ENCODE data around the gene KCNQ1.

Gene KCNQ1

DNA sequence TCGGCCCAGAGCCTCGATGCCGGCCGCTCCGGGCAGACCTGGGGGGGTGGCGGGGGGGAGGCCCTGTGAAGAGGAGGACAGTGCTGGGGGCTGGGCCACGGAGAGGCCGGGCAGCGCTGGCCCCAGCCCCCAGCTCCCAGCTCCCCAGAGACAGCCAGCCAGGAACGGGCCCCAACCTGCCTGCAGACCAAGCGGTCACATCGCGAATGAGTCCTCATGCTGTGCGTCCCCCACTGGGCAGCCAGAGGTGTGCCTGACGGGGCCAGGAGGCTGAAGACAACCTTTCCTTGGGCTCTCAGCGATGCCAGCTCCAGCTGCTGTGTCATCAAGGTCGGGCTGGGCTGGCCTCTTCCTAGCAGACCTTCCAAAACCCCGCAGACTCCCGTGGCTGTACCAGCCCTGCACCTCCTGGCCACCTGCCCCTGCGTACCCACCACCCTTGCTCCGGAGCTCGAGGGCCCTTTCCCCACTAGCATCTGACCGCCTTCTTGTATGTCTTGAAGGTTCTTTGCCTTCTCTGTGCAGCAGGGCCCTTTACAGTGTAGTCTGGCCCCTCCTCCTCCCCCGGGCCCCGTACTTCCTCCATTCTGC, 352.4 kb downstream of the KCNQ1 start:
- Mint-ChIP-seq H3K9me3 (peaks cover 4% of the 10 kb centered on the region), H3K27me3 (no peaks in the 10 kb centered on the region), H3K36me3 (peaks cover 40% of the 10 kb centered on the region), H3K4me3 (no peak overlapping the region), H3K4me1 (peaks cover 6% of the 10 kb centered on the region), H3K27ac (no peak overlapping the region)
- no peak for ATAC-seq

- H3K27ac Mint-ChIP-seq: no peak overlapping the region
- H3K4me1 Mint-ChIP-seq: peaks cover 5% of the 10 kb centered on the region
- no peak for ATAC-seq
These were observed 353.0 kb downstream of the KCNQ1 start for GRCh38 chr11:2797741-2798361.

DNA sequence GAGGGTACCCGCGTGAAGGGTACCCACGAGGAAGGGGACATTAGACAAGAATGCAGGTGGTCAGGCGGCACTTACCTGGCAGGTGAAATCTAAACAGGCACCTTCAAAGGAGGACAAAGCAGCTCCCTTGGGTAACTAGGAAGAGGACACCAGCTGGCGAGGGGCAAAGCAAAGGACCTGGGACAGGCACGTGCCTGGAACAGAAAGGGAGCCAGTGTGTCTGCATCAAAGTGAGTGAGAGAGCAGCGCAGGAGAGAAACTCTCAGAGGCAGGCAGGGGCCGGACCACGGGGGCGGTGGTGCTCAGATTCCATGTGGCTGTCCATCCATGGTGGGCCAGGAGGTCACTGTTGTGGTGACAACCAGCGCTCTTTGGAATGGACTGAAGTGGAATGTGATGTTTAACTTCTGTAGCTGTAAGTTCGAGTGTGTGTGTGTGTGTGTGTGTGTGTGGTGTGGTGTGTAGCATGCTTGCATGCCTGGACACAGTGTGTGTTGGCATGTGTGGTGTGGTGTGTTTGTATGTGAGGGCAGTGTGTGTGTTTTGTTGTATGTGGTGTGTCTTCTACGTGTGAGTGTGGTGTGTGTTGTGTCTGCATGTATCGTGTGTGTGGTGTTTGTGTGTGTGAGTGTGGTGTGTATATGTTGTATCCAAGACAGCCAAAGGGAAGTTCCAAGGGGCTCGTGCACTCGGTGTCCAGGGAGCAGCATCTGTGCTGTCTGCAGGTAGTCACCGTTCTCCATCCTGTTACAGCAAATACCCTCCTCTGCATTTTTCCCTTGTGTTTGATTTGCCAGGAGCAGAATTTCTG, 354.3 kb downstream of the KCNQ1 start:
- H3K4me3 Mint-ChIP-seq: no peak overlapping the region

More at GRCh38 chr11:2797741-2798361, 353.0 kb downstream of the KCNQ1 start:
- H3K27me3 Mint-ChIP-seq: no peaks in the 10 kb centered on the region
- peaks cover 40% of the 10 kb centered on the region for H3K36me3 Mint-ChIP-seq
- peaks cover 4% of the 10 kb centered on the region for H3K9me3 Mint-ChIP-seq
- no peak overlapping the region for H3K4me3 Mint-ChIP-seq

DNA sequence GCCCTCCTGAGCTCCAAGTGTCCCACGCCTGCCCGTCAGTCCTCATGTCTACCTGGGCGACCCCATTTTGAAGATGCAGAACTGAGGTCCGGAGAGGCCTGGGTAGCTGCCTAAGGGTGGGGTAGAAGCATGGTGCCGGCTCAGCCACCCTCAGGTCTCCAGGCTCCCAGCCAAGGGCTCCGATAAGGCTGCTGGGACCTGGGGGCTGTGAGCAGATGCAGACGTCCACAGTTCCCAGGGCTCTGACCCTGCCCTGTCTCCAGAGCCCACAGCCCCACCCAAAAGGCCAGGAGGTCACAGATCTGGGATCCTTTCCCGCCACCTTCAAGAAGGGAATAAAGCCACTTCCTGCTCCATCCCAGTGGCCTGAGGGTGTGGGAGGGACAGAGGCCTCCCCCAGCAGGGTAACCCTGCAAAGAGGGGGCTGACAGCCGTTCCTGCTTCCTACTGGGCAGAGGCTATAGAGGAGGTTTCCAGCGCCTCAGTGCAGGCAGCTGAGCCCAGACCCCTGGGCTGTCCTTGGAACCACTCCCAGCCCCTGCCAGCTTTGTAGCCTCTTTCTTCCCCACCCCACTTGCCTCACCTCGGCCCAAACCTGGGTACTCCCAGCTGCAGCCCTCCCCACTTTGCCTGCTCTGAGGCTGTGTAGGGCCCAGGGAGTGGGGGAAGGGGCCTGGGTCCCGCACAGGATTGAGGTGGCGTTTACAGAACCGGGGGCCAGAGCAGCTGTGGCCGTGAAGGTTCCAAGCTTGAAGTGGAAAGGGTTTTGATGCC, 355.3 kb downstream of the KCNQ1 start:
- no peak for ATAC-seq
- Mint-ChIP-seq H3K36me3 (peaks cover 34% of the 10 kb centered on the region), H3K27me3 (no peaks in the 10 kb centered on the region), H3K9me3 (peaks cover 4% of the 10 kb centered on the region), H3K4me1 (peaks cover 5% of the 10 kb centered on the region), H3K4me3 (no peak overlapping the region), H3K27ac (no peak overlapping the region)

More for the DNA sequence above, 354.3 kb downstream of the KCNQ1 start:
- Mint-ChIP-seq H3K36me3 (peaks cover 37% of the 10 kb centered on the region), H3K27me3 (no peaks in the 10 kb centered on the region), H3K4me1 (peaks cover 5% of the 10 kb centered on the region), H3K9me3 (peaks cover 4% of the 10 kb centered on the region), H3K27ac (no peak overlapping the region)
- ATAC-seq: no peak

DNA sequence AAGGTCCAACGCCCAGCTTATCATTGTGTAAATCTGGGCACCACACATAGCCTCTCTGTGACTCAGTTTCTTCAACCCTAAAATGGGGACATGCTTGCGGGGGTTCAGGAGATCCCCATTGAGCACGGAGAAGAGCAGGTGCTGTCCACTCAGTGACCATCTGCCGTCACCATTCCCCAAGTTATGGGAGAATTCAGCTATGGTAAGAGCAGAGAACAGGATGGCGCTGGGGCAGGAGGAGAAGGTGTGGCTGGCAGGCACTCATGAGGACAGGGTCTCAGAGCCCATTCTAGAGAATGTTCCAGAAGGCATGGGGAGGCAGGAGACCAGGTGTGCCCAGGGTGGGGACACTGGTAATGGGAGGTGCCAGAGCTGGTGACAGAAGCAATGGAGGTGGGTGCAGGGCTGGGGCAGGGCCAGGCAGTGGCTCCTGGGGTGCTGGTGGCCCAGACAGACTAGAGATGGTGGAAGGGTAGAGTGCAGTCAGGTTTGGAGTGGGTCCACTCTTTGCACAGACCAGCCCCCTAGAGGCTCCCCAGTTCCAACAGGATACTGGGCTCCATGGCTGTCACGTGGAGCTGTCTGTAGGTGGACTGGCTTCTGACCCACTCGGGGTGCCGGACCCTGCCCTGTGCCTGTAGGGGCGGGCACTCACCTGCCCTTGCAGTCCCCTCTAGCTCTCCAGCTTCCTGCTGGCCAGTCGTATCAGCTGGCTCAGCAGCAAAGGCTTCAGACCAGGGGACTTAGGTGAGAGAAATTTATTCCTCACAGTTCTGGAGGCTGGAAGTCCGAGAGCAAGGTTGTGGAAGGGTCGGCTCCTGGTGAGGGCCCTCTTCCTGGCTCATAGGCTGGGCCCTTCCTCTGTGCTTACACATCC, 356.1 kb downstream of the KCNQ1 start:
- H3K9me3 Mint-ChIP-seq: peaks cover 4% of the 10 kb centered on the region
- peaks cover 30% of the 10 kb centered on the region for H3K36me3 Mint-ChIP-seq
- H3K27ac Mint-ChIP-seq: no peak overlapping the region
- no peaks in the 10 kb centered on the region for H3K27me3 Mint-ChIP-seq
- no peak overlapping the region for H3K4me3 Mint-ChIP-seq
- ATAC-seq: no peak
- peaks cover 5% of the 10 kb centered on the region for H3K4me1 Mint-ChIP-seq

DNA sequence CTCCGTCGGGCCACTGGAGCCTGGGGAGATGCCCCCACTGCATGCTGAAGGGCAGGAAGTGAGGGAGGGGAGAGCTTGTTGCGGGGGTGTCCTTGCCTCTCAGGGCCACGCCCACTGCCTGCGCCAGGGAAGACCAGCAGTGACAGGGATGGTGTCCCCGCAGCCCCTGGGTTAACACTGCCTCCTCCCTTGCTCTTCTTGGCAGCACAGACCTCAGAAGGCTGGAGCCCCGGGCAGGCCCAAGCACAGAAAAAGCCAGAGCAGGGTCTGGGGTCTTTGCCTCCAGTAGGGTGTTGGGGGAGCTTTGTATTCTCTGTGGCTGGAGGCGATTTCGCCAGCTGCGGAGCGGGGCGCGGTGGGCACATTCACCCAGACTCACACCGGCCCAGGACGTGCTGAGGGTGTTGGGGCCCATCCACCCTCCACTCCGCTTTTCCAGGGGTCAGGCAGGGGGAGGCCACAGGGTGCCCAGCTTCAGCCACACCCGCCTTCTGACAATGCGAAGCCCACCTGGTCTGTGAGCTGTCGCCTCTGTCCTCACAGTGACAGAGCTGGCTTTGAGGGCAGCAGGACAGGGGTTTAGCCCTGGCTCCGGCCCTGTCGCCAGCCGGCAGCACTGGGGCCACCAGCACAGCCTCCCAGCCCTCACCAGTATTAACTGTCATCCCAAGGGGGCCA, 357.0 kb downstream of the KCNQ1 start:
- peaks cover 5% of the 10 kb centered on the region for H3K4me1 Mint-ChIP-seq

GRCh38 chr11:2802389-2803185, 357.8 kb downstream of the KCNQ1 start:
- Mint-ChIP-seq H3K9me3 (peaks cover 4% of the 10 kb centered on the region), H3K27ac (no peak overlapping the region), H3K27me3 (no peaks in the 10 kb centered on the region), H3K4me1 (peaks cover 3% of the 10 kb centered on the region), H3K36me3 (peaks cover 22% of the 10 kb centered on the region), H3K4me3 (no peak overlapping the region)
- ATAC-seq: no peak

More for the DNA sequence above, 357.0 kb downstream of the KCNQ1 start:
- no peak for ATAC-seq
- Mint-ChIP-seq H3K36me3 (peaks cover 23% of the 10 kb centered on the region), H3K27ac (no peak overlapping the region), H3K27me3 (no peaks in the 10 kb centered on the region), H3K9me3 (peaks cover 4% of the 10 kb centered on the region), H3K4me3 (no peak overlapping the region)

- Mint-ChIP-seq H3K4me3 (no peak overlapping the region), H3K9me3 (peaks cover 4% of the 10 kb centered on the region), H3K36me3 (peaks cover 27% of the 10 kb centered on the region), H3K27me3 (no peaks in the 10 kb centered on the region), H3K4me1 (no peaks in the 10 kb centered on the region), H3K27ac (no peak overlapping the region)
- no peak for ATAC-seq
These were observed 358.6 kb downstream of the KCNQ1 start for GRCh38 chr11:2803186-2804091.

GRCh38 chr11:2804189-2804588, 359.4 kb downstream of the KCNQ1 start:
- Mint-ChIP-seq H3K27ac (no peak overlapping the region), H3K36me3 (peaks cover 26% of the 10 kb centered on the region), H3K4me3 (no peak overlapping the region), H3K4me1 (no peaks in the 10 kb centered on the region), H3K9me3 (peaks cover 7% of the 10 kb centered on the region), H3K27me3 (no peaks in the 10 kb centered on the region)
- no peak for ATAC-seq

DNA sequence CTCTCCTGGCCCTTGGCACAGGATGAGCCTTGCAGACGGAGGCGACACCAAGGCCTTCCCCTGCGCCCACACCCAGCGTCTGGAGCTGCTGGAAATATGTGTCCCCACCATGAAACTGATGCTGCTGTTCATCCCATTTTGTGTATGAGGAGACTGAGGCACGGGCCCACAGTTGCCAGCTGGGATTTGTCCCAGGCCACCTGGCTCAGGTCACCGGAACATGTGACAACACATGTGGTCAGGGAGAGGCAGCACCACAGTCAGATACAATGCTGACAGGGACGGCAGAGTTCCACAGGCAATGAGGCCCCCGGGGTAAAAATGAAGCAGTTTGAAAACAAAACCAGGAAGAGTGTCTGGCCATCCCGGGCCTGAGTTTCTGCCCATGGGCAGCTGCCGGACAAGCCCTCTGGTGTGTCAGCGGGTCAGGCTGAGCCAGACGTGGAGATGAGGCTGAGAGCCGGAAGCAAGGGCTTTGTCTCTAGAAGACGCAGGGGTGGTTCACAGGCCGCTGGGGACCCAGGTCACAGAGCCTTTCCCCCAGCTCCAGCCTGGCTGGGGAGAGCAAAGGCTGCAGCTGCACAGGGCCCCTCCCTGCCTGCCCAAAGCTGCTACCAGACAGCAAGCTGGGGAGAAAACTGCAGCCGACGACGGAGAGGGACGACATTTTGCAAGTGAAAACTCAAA, 360.0 kb downstream of the KCNQ1 start:
- Mint-ChIP-seq H3K4me1 (no peaks in the 10 kb centered on the region), H3K27me3 (no peaks in the 10 kb centered on the region), H3K4me3 (no peak overlapping the region), H3K27ac (no peak overlapping the region), H3K9me3 (peaks cover 6% of the 10 kb centered on the region), H3K36me3 (peaks cover 28% of the 10 kb centered on the region)
- ATAC-seq: no peak

DNA sequence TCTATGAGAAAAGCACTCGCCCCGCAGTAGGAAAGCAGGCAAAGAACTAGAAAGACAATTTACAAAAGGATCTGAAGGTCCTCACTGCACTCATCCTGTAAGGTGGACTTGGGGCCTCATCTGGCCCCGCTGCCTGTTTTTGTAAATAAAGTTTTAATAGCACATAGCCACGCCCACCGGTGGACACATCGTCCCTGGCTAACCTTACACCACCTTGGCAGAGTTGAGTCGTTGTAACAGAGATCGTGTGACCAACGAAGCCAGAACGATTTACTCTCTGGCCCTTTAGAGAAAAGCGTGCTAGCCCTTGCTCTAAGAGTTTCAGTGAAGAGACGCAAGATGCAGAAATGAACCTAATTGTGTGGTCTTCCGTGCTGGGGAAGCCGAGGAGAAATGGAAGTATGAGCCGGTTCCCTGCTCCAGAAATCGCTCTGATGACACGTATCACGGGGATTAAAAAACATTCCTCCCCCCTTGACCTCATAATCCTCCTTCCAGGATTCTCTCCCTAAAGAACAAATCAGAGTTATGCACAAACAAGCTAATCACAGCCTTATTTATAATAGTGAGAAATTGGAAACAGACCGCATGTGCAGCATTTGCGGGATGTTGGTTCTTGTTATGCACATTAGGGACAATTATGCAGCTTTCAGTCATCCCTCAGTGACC, 360.7 kb downstream of the KCNQ1 start:
- Mint-ChIP-seq H3K36me3 (peaks cover 29% of the 10 kb centered on the region), H3K4me3 (no peak overlapping the region), H3K27ac (no peak overlapping the region), H3K4me1 (no peaks in the 10 kb centered on the region), H3K9me3 (peaks cover 6% of the 10 kb centered on the region), H3K27me3 (no peaks in the 10 kb centered on the region)
- ATAC-seq: no peak

All from stimulated activated memory B cell treated with anti-CD40 and anti-IgM and Interleukin-4, amounts not matched to agents 10 μg/mL and 1 μg/mL and 100 μg/mL, for 72 hours (primary cell).